Globus pallidus (tissue), 1 donor: Measurements from ENCODE around the gene GNAQ.

Source experiments
- DNase-seq: peaks from one replicate; pipeline ENCODE4 v3.0.0-alpha.2; 2015; ENCODE audit warnings: low spot score

The GNAQ gene

DNA sequence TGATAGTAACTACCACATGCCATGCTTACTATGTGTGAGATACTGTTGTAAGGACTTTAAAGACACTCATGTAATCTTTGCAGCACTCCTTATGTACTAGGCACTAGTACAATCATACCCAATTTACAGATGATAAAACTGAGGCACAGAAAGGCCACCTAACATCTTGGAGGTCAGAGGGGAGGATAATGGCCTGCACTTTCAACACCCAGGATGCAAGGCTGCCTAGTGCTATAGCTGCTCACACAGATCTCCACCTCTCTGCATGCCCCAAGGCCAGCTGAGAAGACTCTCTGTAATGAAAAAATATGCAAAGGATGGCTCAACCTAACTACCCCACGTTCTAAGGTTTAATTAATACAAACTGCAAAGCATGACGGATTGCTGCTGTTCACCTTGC lies 57.2 kb downstream of the GNAQ start:
- DNase-seq = no peak

GRCh38 chr9:77969083-77969482 lies 62.5 kb downstream of the GNAQ start:
- DNase-seq = no peak

GRCh38 chr9:77968506-77968905 lies 63.1 kb downstream of the GNAQ start:
- DNase-seq = no peak

- no peak for DNase-seq
These were observed 64.9 kb downstream of the GNAQ start for GRCh38 chr9:77966718-77967117.

GRCh38 chr9:77965445-77966123 lies 66.0 kb downstream of the GNAQ start:
- DNase-seq = no peak

DNA sequence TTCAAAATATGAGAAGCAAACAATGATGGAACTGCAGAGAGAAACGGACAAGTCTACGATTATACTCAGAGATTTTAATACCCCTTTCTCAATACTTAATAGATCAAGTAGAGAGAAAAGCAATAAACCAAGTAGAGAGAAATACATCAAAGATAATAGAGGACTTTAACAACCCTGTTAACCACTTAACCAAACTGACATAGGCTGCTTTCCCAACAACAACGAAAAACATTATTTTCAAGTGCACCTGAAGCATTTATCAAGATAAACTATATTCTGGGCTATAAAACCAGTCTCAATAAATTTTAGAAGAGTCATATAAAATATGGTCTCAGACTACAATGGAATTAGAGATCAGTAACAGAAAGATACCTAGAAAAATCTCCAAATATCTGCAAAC lies 67.4 kb downstream of the GNAQ start:
- no peak for DNase-seq

GRCh38 chr9:77961541-77961940 lies 70.1 kb downstream of the GNAQ start:
- no peak for DNase-seq

GRCh38 chr9:77960356-77961153 lies 71.1 kb downstream of the GNAQ start:
- DNase-seq = no peak

GRCh38 chr9:77959803-77960202 lies 71.8 kb downstream of the GNAQ start:
- no peak for DNase-seq

DNA sequence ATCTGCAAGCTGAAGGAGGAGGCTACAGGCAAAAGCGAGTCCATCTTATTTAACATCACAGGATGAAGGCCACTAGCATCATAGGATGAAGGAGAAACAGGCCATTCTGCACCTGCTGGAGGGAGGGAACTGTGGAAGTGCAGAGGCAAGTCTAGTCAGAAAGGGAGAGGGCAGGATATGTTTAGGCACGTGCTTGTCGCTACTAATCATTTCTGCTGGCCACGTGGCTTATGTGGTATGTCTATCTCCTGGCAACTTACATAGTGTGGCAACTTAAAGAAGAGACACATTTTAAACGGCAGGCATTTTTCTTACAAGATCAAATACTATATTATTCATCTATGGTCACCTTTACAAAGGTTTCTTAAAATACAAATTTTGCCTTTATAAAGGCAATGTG lies 74.0 kb downstream of the GNAQ start:
- DNase-seq = no peak

DNA sequence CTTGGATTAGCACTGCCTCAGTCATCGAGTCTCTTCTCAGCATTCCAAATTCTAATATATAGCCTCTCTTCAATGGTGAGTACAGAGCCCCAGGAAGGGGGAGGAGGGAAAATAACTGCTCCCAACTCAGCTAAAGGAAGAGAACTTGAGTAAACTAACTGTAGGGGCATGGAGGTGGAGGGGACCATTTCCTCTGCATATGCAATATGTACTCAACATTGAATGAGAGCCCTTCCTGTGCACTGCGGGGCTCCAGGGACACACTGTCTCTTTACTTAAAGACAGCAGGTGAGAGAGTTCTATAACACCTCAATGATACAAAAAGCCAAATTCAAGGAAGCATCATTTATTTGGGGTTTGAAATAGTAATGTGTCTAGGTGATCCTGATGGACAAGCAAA lies 75.1 kb downstream of the GNAQ start:
- DNase-seq = no peak

DNA sequence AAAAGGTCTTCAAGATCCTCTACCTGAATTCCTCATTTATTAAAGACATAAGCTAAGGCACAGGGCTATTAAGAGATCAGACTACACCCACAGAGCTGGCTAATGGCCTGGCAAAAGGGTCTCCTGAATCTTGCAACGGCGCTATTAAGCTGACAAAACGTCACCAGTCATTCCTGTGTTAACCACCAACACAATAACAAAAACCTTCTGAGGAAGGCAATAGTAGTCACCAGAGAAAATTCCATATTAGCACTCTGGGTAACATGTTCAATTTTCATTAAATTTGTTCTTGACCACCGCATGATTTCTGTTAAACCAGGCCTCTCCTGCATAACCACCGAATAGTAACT lies 77.0 kb downstream of the GNAQ start:
- DNase-seq = no peak

DNA sequence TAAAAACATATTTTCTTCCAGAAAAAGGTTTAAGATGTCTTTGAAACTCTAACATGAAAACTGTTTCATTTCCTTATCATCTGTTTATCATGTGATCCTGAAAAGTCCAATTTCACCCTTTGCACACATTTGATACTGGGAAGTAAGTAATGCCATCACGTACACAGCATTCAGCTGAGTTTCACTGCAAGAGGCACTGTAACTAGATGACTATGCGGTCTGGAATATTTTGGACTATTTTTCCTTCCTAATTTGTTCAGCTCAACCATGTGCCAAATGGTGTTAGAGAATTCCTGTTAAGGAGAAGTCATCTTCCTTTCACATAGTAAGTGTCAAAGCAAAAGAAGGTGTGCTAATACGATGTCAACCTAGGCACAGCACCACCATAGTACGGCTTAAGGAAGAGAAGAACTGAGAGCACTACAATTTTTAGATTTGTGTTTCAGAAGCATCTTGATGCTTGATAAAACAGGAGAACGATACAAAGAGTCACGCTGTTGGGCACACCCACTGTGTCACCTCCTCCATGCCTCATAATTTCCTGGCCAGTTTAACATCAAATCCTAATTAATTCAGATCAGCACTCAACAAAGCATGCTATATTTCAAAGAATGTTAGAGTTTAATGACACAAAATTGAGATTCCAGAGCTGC lies 77.5 kb downstream of the GNAQ start:
- DNase-seq = no peak

DNA sequence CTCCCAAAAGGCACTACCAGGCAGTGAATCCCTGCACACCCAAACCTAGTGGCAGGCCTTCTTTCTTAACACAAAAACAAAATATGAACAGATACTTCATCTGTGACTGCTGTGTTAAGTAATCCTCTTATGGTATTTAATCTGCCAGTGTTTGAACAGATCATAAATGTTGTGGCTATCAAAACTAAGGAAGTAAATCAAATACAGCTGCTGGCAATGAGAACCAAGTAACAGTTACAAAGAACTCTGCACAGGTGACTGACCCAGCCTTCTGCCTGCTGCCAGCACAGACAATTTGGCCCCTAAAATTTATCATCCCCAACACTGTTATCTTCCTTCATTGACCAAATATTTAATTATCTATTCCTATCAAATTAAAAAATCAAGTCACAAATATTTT lies 78.0 kb downstream of the GNAQ start:
- no peak for DNase-seq

DNA sequence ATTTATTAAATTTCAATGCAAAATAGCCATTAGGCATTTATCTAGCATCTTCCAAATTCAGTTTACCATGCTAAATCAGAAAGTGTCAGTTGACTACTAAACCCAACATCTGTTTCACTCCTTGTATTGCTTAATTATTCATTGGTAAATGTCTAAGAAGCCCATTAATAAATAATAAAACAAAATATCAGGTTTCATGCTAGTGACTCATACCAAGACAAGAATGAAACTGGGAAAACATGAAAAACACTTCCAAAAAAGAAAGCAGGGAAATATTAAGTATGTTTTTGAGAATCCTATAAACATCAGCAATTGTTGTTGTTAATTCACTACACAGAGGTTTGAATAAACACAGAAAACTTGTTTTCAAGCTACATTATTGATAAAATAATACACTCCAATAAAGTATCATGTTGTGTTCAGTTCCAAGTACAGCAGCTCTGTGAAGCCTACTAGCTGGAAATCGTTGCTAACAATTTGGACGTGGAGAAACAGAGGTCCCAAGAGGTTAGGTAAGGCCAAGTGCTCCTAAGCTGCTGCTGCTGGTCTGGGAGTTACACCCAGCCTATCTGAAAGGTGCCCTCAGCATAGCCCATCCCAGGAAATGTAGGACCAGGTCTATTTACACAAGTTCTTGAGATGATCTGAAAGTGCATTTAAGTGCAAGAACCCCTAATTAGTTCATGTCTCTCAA lies 78.8 kb downstream of the GNAQ start:
- no peak for DNase-seq

DNA sequence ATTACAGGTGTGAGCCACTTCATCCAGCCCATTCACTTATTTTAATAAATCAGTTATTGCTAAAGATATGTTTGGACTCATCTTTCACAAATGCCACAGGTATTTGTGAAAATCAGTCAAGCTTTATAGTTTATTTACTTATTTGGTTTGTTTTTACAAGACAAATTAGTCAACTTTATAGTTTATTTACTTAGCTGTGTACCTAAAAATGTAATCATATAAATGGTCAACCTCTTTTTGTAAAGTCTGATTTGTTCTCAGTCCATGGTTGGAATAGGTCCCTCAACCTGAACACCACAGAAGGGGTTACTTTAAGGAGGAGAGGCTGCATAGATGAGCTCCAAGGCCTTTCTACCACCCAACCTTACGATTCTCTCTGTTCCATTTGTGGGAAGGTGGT lies 80.2 kb downstream of the GNAQ start:
- no peak for DNase-seq

DNA sequence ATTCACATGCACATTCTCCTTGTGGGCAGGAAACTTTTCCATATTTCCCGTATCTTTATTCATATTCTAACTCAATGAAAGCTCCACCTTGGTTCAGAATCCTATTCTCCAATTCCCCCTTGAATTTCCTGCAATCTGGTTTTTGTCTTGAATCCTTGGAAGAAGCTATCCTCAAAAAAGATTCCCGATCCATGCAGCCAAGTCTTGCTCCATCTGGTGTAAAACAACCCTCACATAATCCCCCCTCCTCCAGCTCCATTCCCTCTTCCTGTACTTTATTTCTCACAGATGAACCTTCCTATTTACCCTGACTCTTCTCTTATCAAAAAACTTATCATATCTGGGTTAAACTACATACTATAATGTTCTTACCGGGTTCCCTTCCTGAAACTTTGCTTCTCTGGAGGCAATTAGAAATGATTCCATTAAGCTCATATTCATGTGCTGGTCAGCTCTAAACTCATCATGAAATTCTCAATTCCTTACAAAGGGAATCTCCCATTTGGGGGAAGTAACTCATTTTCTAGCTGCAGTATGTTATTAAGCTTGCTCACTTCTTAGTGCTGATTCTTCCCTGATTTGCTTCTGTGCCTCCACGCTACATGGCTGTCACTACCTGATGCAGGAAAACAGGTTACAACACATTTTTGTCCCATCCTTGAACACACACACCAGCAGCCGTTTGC lies 81.7 kb downstream of the GNAQ start:
- no peak for DNase-seq

- no peak for DNase-seq
These were observed 84.0 kb downstream of the GNAQ start for GRCh38 chr9:77947651-77948050.

- peak; percentile 58 for DNase-seq
These were observed 84.5 kb downstream of the GNAQ start for GRCh38 chr9:77946969-77947620.

- DNase-seq = no peak
These were observed 85.3 kb downstream of the GNAQ start for GRCh38 chr9:77946296-77946695.

- DNase-seq = no peak
These were observed 85.8 kb downstream of the GNAQ start for GRCh38 chr9:77945798-77946197.
